Neuronal stem cell (in vitro differentiated cells): Measurements from ENCODE around the gene DEDD2.

Experiments used
- DNase-seq: peaks from one replicate; pipeline ENCODE4 v3.0.0-alpha.2; 2013; ENCODE audit warnings: low spot score
- H2AFZ ChIP-seq: one replicate; pipeline ENCODE4 v1.6.1; 2013; ENCODE audit warnings: mild to moderate bottlenecking, low read length, inconsistent platforms
- H2AK5ac ChIP-seq: 2 replicates; pipeline ENCODE4 v1.6.1; 2013; ENCODE audit warnings: low read depth, mild to moderate bottlenecking, inconsistent platforms, low read length, moderate library complexity, mixed read lengths
- H2BK120ac ChIP-seq: 2 replicates; pipeline ENCODE4 v1.6.1; 2013; ENCODE audit warnings: low read depth, mild to moderate bottlenecking, inconsistent platforms, low read length, moderate library complexity, mixed read lengths
- H2BK12ac ChIP-seq: one replicate; pipeline ENCODE4 v1.6.1; 2013; ENCODE audit warnings: low read length, inconsistent platforms
- H2BK15ac ChIP-seq: 2 replicates; pipeline ENCODE4 v1.6.1; 2013; ENCODE audit warnings: mild to moderate bottlenecking, low read length, inconsistent platforms, mixed read lengths
- H2BK5ac ChIP-seq: one replicate; pipeline ENCODE4 v1.6.1; 2013; ENCODE audit warnings: inconsistent platforms, mild to moderate bottlenecking, low read length, moderate library complexity
- H3K14ac ChIP-seq: one replicate; pipeline ENCODE4 v1.6.1; 2013; ENCODE audit warnings: low read length, inconsistent platforms
- H3K18ac ChIP-seq: 2 replicates; pipeline ENCODE4 v1.6.1; 2013; ENCODE audit warnings: low read length, inconsistent platforms
- H3K23ac ChIP-seq: 2 replicates; pipeline ENCODE4 v1.6.1; 2013; ENCODE audit warnings: low read depth, mild to moderate bottlenecking, mixed read lengths, low read length, inconsistent platforms; ENCODE audit not compliant: poor library complexity
- H3K27ac ChIP-seq: replicated peaks from 3 replicates; pipeline ENCODE4 v1.5.1; 2013; ENCODE audit warnings: low read length, inconsistent platforms
- H3K27me3 ChIP-seq, 3 experiments: 2 replicates each; pipeline ENCODE4 v1.6.1; 2013; ENCODE audit warnings: low read length in 3 of 3, mild to moderate bottlenecking in 2 of 3, inconsistent platforms in 1 of 3, low read depth in 1 of 3, mixed read lengths in 1 of 3, moderate library complexity in 1 of 3; ENCODE audit not compliant: control insufficient read depth in 3 of 3, insufficient read depth in 3 of 3
- H3K36me3 ChIP-seq, 2 donors: replicated peaks in 1 of 2; 2 replicates each; pipeline ENCODE4 v1.6.1; 2013; ENCODE audit warnings: low read length in 2 of 2; ENCODE audit not compliant: control insufficient read depth in 2 of 2, insufficient read depth in 2 of 2
- H3K4ac ChIP-seq: 2 replicates; pipeline ENCODE4 v1.6.1; 2013; ENCODE audit warnings: inconsistent platforms, mild to moderate bottlenecking, low read length, moderate library complexity
- H3K4me1 ChIP-seq, 2 donors: 1 replicate in 1 of 2; 2 replicates in 1 of 2; pipeline ENCODE4 v1.6.1; 2013; ENCODE audit warnings: low read length in 2 of 2, low read depth in 1 of 2; ENCODE audit not compliant: control insufficient read depth in 2 of 2, insufficient read depth in 1 of 2
- H3K4me2 ChIP-seq: one replicate; pipeline ENCODE4 v1.6.1; 2013; ENCODE audit warnings: mild to moderate bottlenecking, low read length, inconsistent platforms; ENCODE audit not compliant: insufficient read depth, poor library complexity, severe bottlenecking
- H3K4me3 ChIP-seq, 2 donors: 2 replicates each; pipeline ENCODE4 v1.5.1; 2013; ENCODE audit warnings: low read length in 2 of 2, mild to moderate bottlenecking in 2 of 2, inconsistent platforms in 1 of 2, moderate library complexity in 1 of 2
- H3K79me1 ChIP-seq: one replicate; pipeline ENCODE4 v1.6.1; 2013; ENCODE audit warnings: low read depth, mild to moderate bottlenecking, inconsistent platforms, low read length, moderate library complexity
- H3K9ac ChIP-seq: one replicate; pipeline ENCODE4 v1.6.1; 2013; ENCODE audit warnings: mild to moderate bottlenecking, low read depth, low read length, inconsistent platforms; ENCODE audit not compliant: poor library complexity
- H3K9me3 ChIP-seq, 2 donors: replicated peaks in 1 of 2; 2 replicates each; pipeline versions ENCODE3 to v1.6.1; 2013; ENCODE audit warnings: low read length in 2 of 2, mild to moderate bottlenecking in 2 of 2, inconsistent platforms in 1 of 2, low read depth in 1 of 2, mixed read lengths in 1 of 2, moderate library complexity in 1 of 2; ENCODE audit not compliant: control insufficient read depth in 2 of 2, insufficient read depth in 1 of 2
- H4K8ac ChIP-seq: one replicate; pipeline ENCODE4 v1.6.1; 2013; ENCODE audit warnings: low read depth, mild to moderate bottlenecking, inconsistent platforms, low read length, moderate library complexity
- H4K91ac ChIP-seq: one replicate; pipeline ENCODE4 v1.6.1; 2013; ENCODE audit warnings: low read length, low read depth, mild to moderate bottlenecking, inconsistent platforms; ENCODE audit not compliant: poor library complexity
- WGBS, 2 donors: extraction: QIAGEN DNeasy Blood & Tissue Kit; methylation state at CpG; one replicate each; pipeline ENCODE4 v1.1.7; 2013; ENCODE audit warnings: missing lambda C conversion rate in 2 of 2, mixed read lengths in 1 of 2; ENCODE audit not compliant: insufficient read length in 2 of 2, insufficient replicate concordance in 1 of 2; ENCODE audit errors: extremely low coverage in 2 of 2; 5-methylcytosine and 5-hydroxymethylcytosine counted together

The DEDD2 gene

DNA sequence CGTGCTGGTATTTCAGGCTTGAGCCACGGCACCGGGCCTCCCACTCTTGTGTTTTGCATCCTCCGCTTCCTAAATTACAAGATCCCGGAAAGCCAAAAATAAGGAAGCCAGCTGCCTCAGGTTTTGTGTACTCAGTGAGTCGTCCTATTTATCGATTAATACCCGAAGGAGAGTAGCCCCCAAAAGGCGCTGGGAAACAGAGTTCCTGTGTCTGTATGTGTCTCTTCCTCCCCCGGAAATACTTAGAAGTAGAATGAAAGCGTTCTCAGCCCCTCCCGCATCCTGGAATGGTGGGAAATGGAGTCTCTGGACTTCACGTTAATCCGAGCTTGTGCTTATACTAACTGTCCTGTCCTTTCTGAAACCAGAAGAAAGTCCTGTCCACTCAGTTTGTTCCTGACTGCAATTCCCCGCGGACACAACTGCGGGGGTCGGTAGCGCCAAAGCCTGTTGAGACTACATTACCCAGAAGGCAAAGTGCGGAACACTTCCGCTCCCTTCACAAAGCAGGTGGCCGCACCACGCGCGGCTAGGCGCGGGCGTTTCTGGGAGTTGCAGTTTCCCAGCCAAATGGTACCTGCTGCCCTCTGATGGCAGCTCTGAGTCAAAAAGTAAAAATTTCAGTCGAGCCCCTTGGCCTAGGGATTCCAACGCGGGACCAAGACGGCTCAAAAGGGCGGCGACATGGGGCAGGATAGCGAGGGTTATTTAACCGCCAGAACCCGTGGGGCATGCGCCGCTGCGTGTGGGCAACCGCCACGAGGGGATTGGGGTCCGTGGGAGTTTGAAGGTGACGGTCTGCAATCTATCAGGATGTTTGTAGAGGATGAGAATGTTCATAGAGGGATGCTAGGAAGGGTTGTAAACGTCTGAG lies 27.1 kb upstream of the DEDD2 start:
- Histone ChIP-seq H3K79me1 (peaks cover 17% of the 10 kb centered on the region), H2BK12ac (no peak overlapping the region), H2BK120ac (no peak overlapping the region), H4K91ac (no peak overlapping the region), H3K4me2 (peak overlapping the region; percentile 81), H4K8ac (no peak overlapping the region), H2AFZ (peak overlapping the region; percentile 71), H3K14ac (no peak overlapping the region), H3K9ac (no peak overlapping the region), H3K9me3 (no peaks in the 10 kb centered on the region), H2BK15ac (no peak overlapping the region), H3K4me1 (peaks cover 0 to 8% of the 10 kb centered on the region in 2 donors), H3K18ac (peak overlapping the region; percentile 31), H3K27me3 (no peaks in the 10 kb centered on the region), H3K27ac (peak overlapping the region; percentile 74), H3K4ac (no peak overlapping the region), H2AK5ac (peak overlapping the region; percentile 66), H3K23ac (peak overlapping the region; percentile 11), H3K4me3 (peak overlapping the region; percentile 52 to 69), H2BK5ac (no peak overlapping the region), H3K36me3 (peaks cover 18 to 36% of the 10 kb centered on the region in 2 donors)
- WGBS, 2 donors = no CpG with 5 or more reads among the region's 45 CpGs
- DNase-seq = peak; percentile 92

DNA sequence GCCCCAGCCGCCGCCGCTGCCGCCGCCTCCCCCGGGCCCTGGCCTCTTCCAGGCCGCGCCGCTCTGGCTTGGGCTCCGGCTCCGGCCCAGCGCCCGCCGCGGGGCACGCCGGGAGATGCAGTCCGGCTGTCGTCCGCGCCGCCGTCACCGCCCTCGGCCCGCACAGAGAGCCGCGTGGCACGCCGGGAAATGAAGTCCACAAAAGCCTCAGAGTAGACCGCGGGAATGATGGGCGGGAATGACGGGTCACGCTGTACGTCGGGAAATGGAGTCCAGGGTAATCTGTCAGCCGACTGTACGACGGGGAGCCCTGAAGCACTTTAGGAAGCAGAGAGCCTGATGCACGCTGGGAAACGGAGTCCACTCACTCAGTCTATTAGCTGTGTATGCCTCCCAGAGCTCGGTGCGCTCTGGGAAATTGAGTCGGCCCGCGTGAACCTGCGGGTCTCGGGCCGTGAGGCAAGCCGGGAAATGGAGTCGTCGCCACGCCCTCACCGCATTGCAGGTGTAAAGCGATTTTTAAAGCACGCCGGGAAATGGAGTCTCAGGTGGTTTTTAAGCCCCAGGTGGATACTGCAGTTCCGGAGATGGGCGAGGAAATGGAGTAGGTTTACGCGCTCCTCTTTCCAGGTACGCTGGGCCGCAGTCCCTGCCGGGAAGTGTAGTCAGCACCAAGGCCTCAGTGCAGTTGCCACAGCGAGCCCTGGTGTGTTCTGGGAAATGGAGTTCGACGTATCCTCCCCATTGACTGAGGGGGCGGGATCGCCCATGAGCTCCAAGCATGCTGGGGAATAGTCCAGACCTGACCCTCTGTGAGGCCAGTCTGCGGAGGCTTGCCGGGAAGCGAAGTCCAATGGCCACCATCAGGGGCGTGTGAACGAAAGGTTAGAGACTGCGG lies 25.3 kb upstream of the DEDD2 start, which contains the start of gene GSK3A:
Gene GSK3A, minus strand, starts transcription at position 91 of the 898 bp plus-strand sequence. CDS start 137 bp downstream, outside the sequence.
- Histone ChIP-seq H3K27me3 (no peaks in the 10 kb centered on the region), H2AK5ac (peak within 1 kb of the TSS; percentile 34), H3K4me2 (peak within 1 kb of the TSS; percentile 61), H3K36me3 (peaks cover 11 to 38% of the 10 kb centered on the region in 2 donors), H2BK5ac (no peak within 1 kb of the TSS), H3K27ac (peak within 1 kb of the TSS; percentile 75), H3K9me3 (no peaks in the 10 kb centered on the region), H3K4ac (no peak within 1 kb of the TSS), H2BK15ac (no peak within 1 kb of the TSS), H3K14ac (no peak within 1 kb of the TSS), H2AFZ (peak within 1 kb of the TSS; percentile 85), H4K8ac (no peak within 1 kb of the TSS), H3K9ac (peak within 1 kb of the TSS; percentile 88), H4K91ac (no peak within 1 kb of the TSS), H3K18ac (peak within 1 kb of the TSS; percentile 89), H2BK12ac (no peak within 1 kb of the TSS), H3K4me1 (peaks cover 0 to 8% of the 10 kb centered on the region in 2 donors), H3K4me3 (peak within 1 kb of the TSS; percentile 52 to 86), H3K23ac (peak within 1 kb of the TSS; percentile 9), H3K79me1 (peaks cover 9% of the 10 kb centered on the region), H2BK120ac (peak within 1 kb of the TSS; percentile 27)
- no CpG with 5 or more reads among the region's 76 CpGs for WGBS, 2 donors
- DNase-seq = peak; percentile 99

DNA sequence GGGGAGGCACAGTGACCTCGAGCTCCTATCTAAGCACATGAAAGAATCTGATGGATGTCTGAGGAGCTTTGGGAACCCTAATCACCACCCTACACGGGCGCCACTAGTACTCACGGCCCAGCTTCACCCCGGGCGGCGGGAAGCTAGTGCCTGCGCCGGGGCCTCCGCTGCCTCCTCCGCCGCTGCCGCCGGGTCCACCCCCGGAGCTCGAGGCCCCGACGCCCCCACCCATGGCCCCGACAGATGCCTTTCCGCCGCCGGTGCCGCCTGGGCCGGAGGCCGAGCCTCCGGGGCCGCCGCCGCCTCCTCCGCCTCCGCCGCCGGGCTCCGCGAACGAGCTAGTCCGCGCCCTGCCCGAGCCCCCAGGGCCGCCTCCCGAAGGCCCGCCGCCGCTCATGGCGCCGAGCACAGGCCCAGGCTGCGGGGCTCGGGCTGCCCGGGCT lies 24.6 kb upstream of the DEDD2 start:
- Histone ChIP-seq H3K9me3 (no peaks in the 10 kb centered on the region), H3K14ac (no peak overlapping the region), H3K79me1 (peaks cover 9% of the 10 kb centered on the region), H2BK120ac (peak overlapping the region; percentile 27), H3K4me3 (peak overlapping the region; percentile 52 to 86), H3K4me1 (peaks cover 0 to 8% of the 10 kb centered on the region in 2 donors), H4K8ac (no peak overlapping the region), H2BK15ac (no peak overlapping the region), H3K23ac (peak overlapping the region; percentile 9), H3K18ac (peak overlapping the region; percentile 89), H3K36me3 (peaks cover 11 to 36% of the 10 kb centered on the region in 2 donors), H3K27ac (no peak overlapping the region), H3K4me2 (peak overlapping the region; percentile 61), H3K9ac (peak overlapping the region; percentile 88), H2AFZ (peak overlapping the region; percentile 63), H3K4ac (no peak overlapping the region), H2BK5ac (no peak overlapping the region), H3K27me3 (no peaks in the 10 kb centered on the region), H4K91ac (no peak overlapping the region), H2AK5ac (peak overlapping the region; percentile 34), H2BK12ac (no peak overlapping the region)
- no CpG with 5 or more reads among the region's 49 CpGs for WGBS, 2 donors
- no peak for DNase-seq
